Osteocyte (in vitro differentiated cells): ENCODE results near the gene CFAP58. TPM values are rescaled to one million over a fixed set of nuclear protein-coding genes. Genes with fewer than 3 reads are reported as not detected.

Source experiments
- DNase-seq: peaks from one replicate; pipeline ENCODE4 v3.0.0; 2021; ENCODE audit warnings: mixed read lengths; ENCODE audit not compliant: unreplicated experiment; ENCODE audit errors: extremely low spot score
- H3K27ac Mint-ChIP-seq: one replicate; pipeline ENCODE4 v1.8.0; 2021; ENCODE audit warnings: mild to moderate bottlenecking, mixed read lengths; ENCODE audit not compliant: unreplicated experiment
- H3K27me3 Mint-ChIP-seq: one replicate; pipeline ENCODE4 v1.8.0; 2021; ENCODE audit warnings: mixed read lengths; ENCODE audit not compliant: unreplicated experiment
- H3K36me3 Mint-ChIP-seq: one replicate; pipeline ENCODE4 v1.8.0; 2021; ENCODE audit warnings: mixed read lengths; ENCODE audit not compliant: unreplicated experiment
- H3K4me1 Mint-ChIP-seq: one replicate; pipeline ENCODE4 v1.8.0; 2021; ENCODE audit warnings: mixed read lengths; ENCODE audit not compliant: unreplicated experiment
- H3K4me3 Mint-ChIP-seq: one replicate; pipeline ENCODE4 v1.8.0; 2021; ENCODE audit warnings: mild to moderate bottlenecking, moderate library complexity, mixed read lengths; ENCODE audit not compliant: unreplicated experiment
- H3K9me3 Mint-ChIP-seq: one replicate; pipeline ENCODE4 v1.8.0; 2021; ENCODE audit warnings: mixed read lengths; ENCODE audit not compliant: unreplicated experiment
- CTCF ChIP-seq: fragments of 200-600 bp; sonication (generic); IDR thresholded peaks from 2 replicates; pipeline ENCODE4 v1.5.0; 2021; ENCODE audit warnings: antibody characterized with exemption, mild to moderate bottlenecking, moderate library complexity
- total RNA-seq: library from RNA; stranded (reverse); gene quantifications from 2 replicates; pipeline ENCODE4 v1.2.1, GENCODE V29; 2021

The CFAP58 gene
- total RNA-seq, 1 donor from 2014 or later = 0.16 TPM

- Mint-ChIP-seq H3K27me3 (no peaks in the 10 kb centered on the region), H3K27ac (no peak overlapping the region), H3K4me1 (no peaks in the 10 kb centered on the region), H3K9me3 (no peaks in the 10 kb centered on the region), H3K36me3 (no peaks in the 10 kb centered on the region), H3K4me3 (no peak overlapping the region)
- DNase-seq = no peak
- TF ChIP-seq CTCF = no peak
These were observed 63.2 kb downstream of the CFAP58 start for GRCh38 chr10:104416851-104417250.

GRCh38 chr10:104417637-104418292 lies 64.1 kb downstream of the CFAP58 start:
- Mint-ChIP-seq H3K27ac (no peak overlapping the region), H3K4me3 (no peak overlapping the region), H3K27me3 (peaks cover 4% of the 10 kb centered on the region), H3K4me1 (no peaks in the 10 kb centered on the region), H3K36me3 (no peaks in the 10 kb centered on the region), H3K9me3 (no peaks in the 10 kb centered on the region)
- TF ChIP-seq CTCF = no peak
- DNase-seq = no peak

- no peaks in the 10 kb centered on the region for H3K4me1 Mint-ChIP-seq
- H3K4me3 Mint-ChIP-seq = no peak overlapping the region
- no peak for DNase-seq
- no peak overlapping the region for H3K27ac Mint-ChIP-seq
- H3K27me3 Mint-ChIP-seq = peaks cover 4% of the 10 kb centered on the region
- no peaks in the 10 kb centered on the region for H3K36me3 Mint-ChIP-seq
- TF ChIP-seq CTCF = no peak
- no peaks in the 10 kb centered on the region for H3K9me3 Mint-ChIP-seq
These were observed 71.1 kb downstream of the CFAP58 start for GRCh38 chr10:104424719-104425118.

- TF ChIP-seq CTCF = no peak
- Mint-ChIP-seq H3K36me3 (no peaks in the 10 kb centered on the region), H3K4me1 (no peaks in the 10 kb centered on the region), H3K9me3 (no peaks in the 10 kb centered on the region), H3K27me3 (no peaks in the 10 kb centered on the region), H3K27ac (no peak overlapping the region), H3K4me3 (no peak overlapping the region)
- no peak for DNase-seq
These were observed 74.4 kb downstream of the CFAP58 start for GRCh38 chr10:104427989-104428388.

GRCh38 chr10:104429846-104430245 lies 76.2 kb downstream of the CFAP58 start:
- no peak for TF ChIP-seq CTCF
- Mint-ChIP-seq H3K36me3 (no peaks in the 10 kb centered on the region), H3K27ac (no peak overlapping the region), H3K27me3 (no peaks in the 10 kb centered on the region), H3K9me3 (no peaks in the 10 kb centered on the region), H3K4me1 (no peaks in the 10 kb centered on the region), H3K4me3 (no peak overlapping the region)
- DNase-seq = no peak
